Activated B cell treated with CpG ODN at 0.5 μM for 24 hours (primary cell): ENCODE results near the gene EIF3A. TPM values are rescaled to one million over a fixed set of nuclear protein-coding genes. Genes with fewer than 3 reads are reported as not detected.

Source experiments
- ATAC-seq: fragments of 200-7000 bp; cut with Tn5 transposase; one replicate; pipeline ENCODE4 v1.10.0; 2021; ENCODE audit warnings: low read depth, mild to moderate bottlenecking, moderate library complexity
- CTCF ChIA-PET: fragments of 350-600 bp; sonication (Branson Sonifier 250); formaldehyde crosslinking; loops from one replicate; lab custom pipeline; 2021; ENCODE audit warnings: antibody characterized with exemption; lab: Charles Lee
- POLR2A ChIA-PET: fragments of 350-600 bp; sonication (Branson Sonifier 250); formaldehyde crosslinking; loops from one replicate; lab custom pipeline; 2021; ENCODE audit warnings: antibody characterized with exemption; lab: Charles Lee
- DNase-seq: peaks from one replicate; pipeline ENCODE4 v3.0.0; 2022
- H3K27ac Mint-ChIP-seq: one replicate; pipeline ENCODE4 v1.8.0; 2020; ENCODE audit warnings: mixed read lengths
- H3K27me3 Mint-ChIP-seq: one replicate; pipeline ENCODE4 v1.8.0; 2021; ENCODE audit warnings: mixed read lengths
- H3K36me3 Mint-ChIP-seq: one replicate; pipeline ENCODE4 v1.8.0; 2021; ENCODE audit warnings: low read depth, mixed read lengths
- H3K4me1 Mint-ChIP-seq: one replicate; pipeline ENCODE4 v1.8.0; 2021; ENCODE audit warnings: mixed read lengths
- H3K4me3 Mint-ChIP-seq: one replicate; pipeline ENCODE4 v1.8.0; 2020; ENCODE audit warnings: mild to moderate bottlenecking, mixed read lengths
- H3K9me3 Mint-ChIP-seq: one replicate; pipeline ENCODE4 v1.8.0; 2020; ENCODE audit warnings: mixed read lengths
- intact Hi-C: fragments of 100-400 bp; cut with micrococcal nuclease; formaldehyde crosslinking; loops from one replicate; pipeline ENCODE4 v1.15.1; 2024
- total RNA-seq: library from RNA; stranded (reverse); gene quantifications from 2 replicates; pipeline ENCODE4 v1.2.3, GENCODE V29; 2022
- TF ChIP-seq, protein P1 (sequence below): fragments of 200-600 bp; IDR thresholded peaks from one replicate; pipeline ENCODE4 v1.8.0; 2022; ENCODE audit warnings: antibody characterized with exemption, mild to moderate bottlenecking

The EIF3A gene
- total RNA-seq, 1 donor from 2014 or later: 114 TPM

DNA sequence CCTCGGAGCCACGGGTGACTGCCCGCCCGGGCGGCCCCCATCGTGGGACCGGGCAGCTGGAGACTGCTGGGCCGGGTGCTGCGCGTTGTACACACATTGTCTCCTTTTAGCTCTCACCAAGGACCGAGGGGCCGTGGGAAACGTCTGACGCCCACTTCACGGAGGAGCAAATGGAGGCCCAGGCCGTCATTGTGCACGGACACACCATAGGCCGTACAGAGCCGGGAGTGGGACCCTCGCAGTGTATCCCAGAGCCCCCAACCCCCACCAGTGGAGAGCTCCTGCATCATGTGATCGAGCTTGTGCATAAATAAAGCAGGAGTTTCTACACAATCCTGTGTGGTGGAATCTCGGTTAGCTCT lies 24.0 kb upstream of the EIF3A start:
- ATAC-seq: no peak
- peak overlapping the region; percentile 75 for H3K4me3 Mint-ChIP-seq
- no peaks in the 10 kb centered on the region for H3K27me3 Mint-ChIP-seq
- H3K27ac Mint-ChIP-seq: no peak overlapping the region
- intact Hi-C loops: loop anchor here (1.0 kb wide), 5 partner anchors 24 to 492 kb away; partner anchors contain the start of genes EIF3A, PRDX3, SFXN4 and TIAL1
- peaks cover 11% of the 10 kb centered on the region for H3K36me3 Mint-ChIP-seq
- H3K9me3 Mint-ChIP-seq: no peaks in the 10 kb centered on the region
- ChIA-PET CTCF (interaction anchor here (1.1 to 1.4 kb wide), 2 partner anchors 26 to 34 kb away, joined by 3 to 5 read pairs; no protein-coding TSS in a partner anchor), POLR2A (interaction anchor here (0.5 to 2.1 kb wide), 6 partner anchors 8 to 788 kb away, joined by 3 to 13 read pairs (median 4); partner anchors contain the start of genes EIF3A and SEC23IP)
- TF ChIP-seq, protein P1, sequence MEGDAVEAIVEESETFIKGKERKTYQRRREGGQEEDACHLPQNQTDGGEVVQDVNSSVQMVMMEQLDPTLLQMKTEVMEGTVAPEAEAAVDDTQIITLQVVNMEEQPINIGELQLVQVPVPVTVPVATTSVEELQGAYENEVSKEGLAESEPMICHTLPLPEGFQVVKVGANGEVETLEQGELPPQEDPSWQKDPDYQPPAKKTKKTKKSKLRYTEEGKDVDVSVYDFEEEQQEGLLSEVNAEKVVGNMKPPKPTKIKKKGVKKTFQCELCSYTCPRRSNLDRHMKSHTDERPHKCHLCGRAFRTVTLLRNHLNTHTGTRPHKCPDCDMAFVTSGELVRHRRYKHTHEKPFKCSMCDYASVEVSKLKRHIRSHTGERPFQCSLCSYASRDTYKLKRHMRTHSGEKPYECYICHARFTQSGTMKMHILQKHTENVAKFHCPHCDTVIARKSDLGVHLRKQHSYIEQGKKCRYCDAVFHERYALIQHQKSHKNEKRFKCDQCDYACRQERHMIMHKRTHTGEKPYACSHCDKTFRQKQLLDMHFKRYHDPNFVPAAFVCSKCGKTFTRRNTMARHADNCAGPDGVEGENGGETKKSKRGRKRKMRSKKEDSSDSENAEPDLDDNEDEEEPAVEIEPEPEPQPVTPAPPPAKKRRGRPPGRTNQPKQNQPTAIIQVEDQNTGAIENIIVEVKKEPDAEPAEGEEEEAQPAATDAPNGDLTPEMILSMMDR: no peak
- peaks cover 16% of the 10 kb centered on the region for H3K4me1 Mint-ChIP-seq
- DNase-seq: no peak

DNA sequence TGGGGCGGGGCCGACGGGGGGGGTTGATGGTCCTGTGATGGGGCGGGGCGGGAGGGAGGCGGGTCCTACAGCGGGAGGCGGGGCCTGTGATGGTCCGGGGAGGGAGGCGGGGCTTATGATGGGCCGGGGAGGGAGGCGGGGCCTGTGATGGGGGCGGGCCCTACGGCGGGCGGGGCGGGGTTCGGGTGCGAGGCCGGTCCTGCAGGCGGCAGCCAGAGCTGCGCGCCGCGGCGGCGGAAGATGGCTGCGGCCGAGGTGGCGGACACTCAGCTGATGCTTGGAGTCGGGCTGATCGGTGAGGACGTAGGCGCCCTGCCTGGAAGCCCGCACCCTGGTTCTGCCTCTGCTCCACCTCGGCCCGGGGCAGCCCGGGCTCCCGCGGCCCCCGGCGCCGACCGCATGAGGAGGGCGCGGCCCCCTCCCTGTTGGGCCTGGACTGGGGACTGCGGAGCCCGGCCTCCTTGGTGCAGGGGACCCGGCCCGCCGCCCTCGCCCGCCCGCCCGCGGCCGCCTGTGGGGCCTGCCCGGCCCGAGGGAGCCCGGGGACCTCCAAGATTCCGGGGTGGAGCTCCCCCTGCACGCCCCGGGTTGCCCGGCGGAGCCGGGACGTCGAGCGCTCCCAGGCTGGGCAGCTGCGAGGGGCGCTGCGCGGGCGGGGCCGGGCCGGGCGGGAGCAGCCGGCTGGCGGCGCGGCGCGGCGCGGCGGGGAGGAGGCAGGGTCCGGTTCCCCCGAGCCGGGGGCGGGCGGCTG lies 23.5 kb upstream of the EIF3A start, which contains the start of gene DENND10:
TSS of gene DENND10 (plus strand) at position 211 of the 751 bp plus-strand sequence. CDS start at position 241, 30 bp downstream.
- Mint-ChIP-seq H3K9me3 (no peaks in the 10 kb centered on the region), H3K27ac (peak within 1 kb of the TSS; percentile 68), H3K4me1 (peaks cover 16% of the 10 kb centered on the region), H3K27me3 (no peaks in the 10 kb centered on the region), H3K4me3 (peak within 1 kb of the TSS; percentile 75), H3K36me3 (peaks cover 8% of the 10 kb centered on the region)
- ChIA-PET POLR2A (interaction anchor here (0.9 to 2.1 kb wide), 7 partner anchors 9 to 788 kb away, joined by 3 to 13 read pairs (median 5); partner anchors contain the start of genes CACUL1, EIF3A, SEC23IP and SFXN4), CTCF (interaction anchor here (1.1 to 1.4 kb wide), 3 partner anchors 19 to 34 kb away, joined by 3 to 5 read pairs (median 3); no protein-coding TSS in a partner anchor)
- TF ChIP-seq, protein P1: no peak
- peak; percentile 91 for ATAC-seq
- intact Hi-C loops: loop anchor here (1.0 kb wide), 5 partner anchors 24 to 492 kb away; partner anchors contain the start of genes EIF3A, PRDX3, SFXN4 and TIAL1
- peak; percentile 69 for DNase-seq

DNA sequence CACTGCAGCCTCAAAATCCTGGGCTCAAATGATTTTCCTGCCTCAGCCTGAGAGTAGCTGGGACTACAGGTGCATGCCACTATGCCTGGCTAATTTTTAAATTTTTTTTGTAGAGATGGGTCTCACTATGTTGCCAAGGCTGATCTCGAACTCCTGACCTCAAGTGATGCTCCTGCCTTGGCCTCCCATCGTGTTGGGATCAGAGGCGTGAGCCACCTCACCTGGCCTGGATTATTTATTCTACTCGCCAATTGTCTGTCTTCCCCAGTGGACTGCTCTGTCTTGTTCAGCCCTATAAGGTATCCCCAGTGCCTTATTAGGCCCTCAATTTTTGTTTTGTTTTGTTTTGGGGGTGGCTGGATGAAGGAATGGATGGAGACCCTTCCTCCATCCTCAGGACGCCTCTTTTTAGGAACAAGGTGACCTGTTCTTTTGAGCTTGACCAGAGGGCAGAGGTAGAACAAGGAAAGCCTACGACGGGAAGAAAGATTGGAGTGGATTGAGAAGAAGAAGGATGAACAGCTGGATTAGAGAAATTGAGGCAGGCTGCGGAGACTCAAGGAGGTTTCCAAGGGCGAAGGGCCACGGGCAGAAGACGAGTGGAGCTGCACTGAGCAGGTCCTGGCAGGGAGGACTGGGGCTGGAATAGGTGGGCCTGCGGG lies 22.8 kb upstream of the EIF3A start:
- no peak for DNase-seq
- Mint-ChIP-seq H3K4me1 (peaks cover 16% of the 10 kb centered on the region), H3K27ac (peak overlapping the region; percentile 68), H3K9me3 (no peaks in the 10 kb centered on the region), H3K4me3 (peak overlapping the region; percentile 66), H3K27me3 (no peaks in the 10 kb centered on the region), H3K36me3 (peaks cover 6% of the 10 kb centered on the region)
- POLR2A ChIA-PET: interaction anchor here (1.0 to 2.1 kb wide), 6 partner anchors 10 to 789 kb away, joined by 3 to 13 read pairs (median 5); partner anchors contain the start of genes CACUL1, EIF3A, SEC23IP and SFXN4
- CTCF ChIA-PET: interaction anchor here (1.1 to 1.2 kb wide), 2 partner anchors 18 to 35 kb away, joined by 3 read pairs; no protein-coding TSS in a partner anchor
- TF ChIP-seq, protein P1: no peak
- intact Hi-C loops: no loop called here
- no peak for ATAC-seq

DNA sequence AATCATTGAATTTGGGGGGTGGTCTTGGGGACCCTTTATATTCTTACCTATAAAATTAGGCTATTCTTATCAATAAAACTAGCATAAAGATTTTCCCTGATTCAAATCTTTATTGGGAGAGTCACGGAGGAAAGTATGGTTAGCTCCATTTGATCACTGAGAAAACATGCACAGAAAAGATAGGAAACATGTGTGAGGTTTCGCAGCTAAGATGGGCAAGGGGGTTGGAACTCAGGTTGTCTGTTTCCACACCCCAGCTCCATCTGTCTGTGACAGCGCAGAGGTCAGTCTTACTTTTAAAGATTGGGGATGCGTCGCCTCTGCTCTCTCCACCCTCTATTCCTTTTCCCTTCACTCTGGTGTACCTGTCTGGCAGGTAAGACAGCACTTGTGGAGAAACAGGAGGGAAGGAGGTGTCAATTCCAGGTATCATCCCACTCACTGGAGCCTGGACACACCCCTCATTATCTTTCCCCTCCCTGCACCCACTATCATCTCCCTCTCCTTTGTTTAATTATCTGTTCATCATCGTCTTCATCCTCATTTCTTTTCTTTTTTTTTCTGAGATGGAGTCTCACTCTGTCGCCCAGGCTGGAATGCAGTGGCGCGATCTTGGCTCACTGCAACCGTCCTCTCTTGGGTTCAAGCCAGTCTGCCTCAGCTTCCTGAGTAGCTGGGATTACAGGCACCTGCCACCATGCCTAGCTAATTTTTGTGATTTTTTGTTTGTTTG lies 20.9 kb upstream of the EIF3A start:
- no peaks in the 10 kb centered on the region for H3K9me3 Mint-ChIP-seq
- TF ChIP-seq, protein P1: no peak
- DNase-seq (no peak), ATAC-seq (no peak)
- intact Hi-C loops: no loop called here
- H3K36me3 Mint-ChIP-seq: no peaks in the 10 kb centered on the region
- no peak overlapping the region for H3K27ac Mint-ChIP-seq
- CTCF ChIA-PET: interaction anchor here (0.9 kb wide), 1 partner anchor 388 kb away, joined by 3 read pairs; no protein-coding TSS in a partner anchor
- H3K27me3 Mint-ChIP-seq: no peaks in the 10 kb centered on the region
- POLR2A ChIA-PET: interaction anchor here (0.5 to 0.7 kb wide), 2 partner anchors 348 to 583 kb away, joined by 3 to 11 read pairs; no protein-coding TSS in a partner anchor
- H3K4me3 Mint-ChIP-seq: peak overlapping the region; percentile 55
- peaks cover 16% of the 10 kb centered on the region for H3K4me1 Mint-ChIP-seq
